Measurements from ENCODE around the gene PRDX5.

- TF ChIP-seq POLR2A (IDR thresholded peaks at IDR 0.05) (no peak), CTCF (IDR thresholded peaks at IDR 0.05) (peak in 1 of 4 experiments; percentile 3)
Measured at GRCh38 chr11:64316672-64317324, 1.1 kb upstream of the PRDX5 start.

Data from uterus (tissue), 2 donors.